PC-3 (cell line): Measurements from ENCODE around the gene C15orf40. TPM values are rescaled to one million over a fixed set of nuclear protein-coding genes. Genes with fewer than 3 reads are reported as not detected.
"Not testable (repeated sequence)": the region's sequence is repeated elsewhere in the genome, so short reads cannot be mapped to it uniquely, and the experiment has no call there.

Source experiments
- ATAC-seq: fragments of 200-7000 bp; cut with Tn5 transposase; 2 replicates; pipeline ENCODE4 v1.9.1; 2020; ENCODE audit warnings: mild to moderate bottlenecking, moderate library complexity
- BruUV-seq: library from RNA; stranded (reverse); fragments of 400-500 nt; replicated peaks from 2 replicates; lab custom pipeline; 2021; lab: Mats Ljungman, UMichigan
- CTCF ChIA-PET: fragments of 300-600 bp; sonication (Branson Sonifier 250); formaldehyde crosslinking; loops from one replicate; lab custom pipeline; 2022; ENCODE audit warnings: antibody characterized with exemption; lab: Charles Lee
- POLR2A ChIA-PET: fragments of 300-600 bp; sonication (Branson Sonifier 250); formaldehyde crosslinking; loops from one replicate; lab custom pipeline; 2022; ENCODE audit warnings: antibody characterized with exemption; ENCODE audit not compliant: unreplicated experiment; lab: Charles Lee
- DNase-seq: peaks from one replicate; pipeline ENCODE4 v3.0.0-alpha.2; 2015
- H2AFZ ChIP-seq: fragments of 300-600 bp; sonication (generic); 2 replicates; pipeline ENCODE4 v1.6.0; 2016; ENCODE audit warnings: antibody characterized with exemption, low read length
- H3F3A ChIP-seq: fragments of 300-600 bp; sonication (generic); one replicate; pipeline ENCODE4 v1.6.0; 2017; ENCODE audit warnings: antibody characterized with exemption, low read length, control low read depth, mild to moderate bottlenecking; ENCODE audit not compliant: unreplicated experiment
- H3K27ac ChIP-seq: fragments of 300-600 bp; sonication (generic); 2 replicates; pipeline ENCODE4 v1.5.1; 2016; ENCODE audit warnings: mild to moderate bottlenecking, low read length
- H3K27me3 ChIP-seq: fragments of 300-600 bp; sonication (generic); 2 replicates; pipeline ENCODE4 v1.6.1; 2016; ENCODE audit warnings: low read length, mixed read lengths
- H3K36me3 ChIP-seq: fragments of 300-600 bp; sonication (generic); 2 replicates; pipeline ENCODE4 v1.6.1; 2016; ENCODE audit warnings: low read depth, mixed run types, low read length, mixed read lengths
- H3K4me1 ChIP-seq: fragments of 300-600 bp; sonication (generic); 2 replicates; pipeline ENCODE4 v1.5.1; 2016; ENCODE audit warnings: low read length; ENCODE audit not compliant: insufficient read depth
- H3K4me2 ChIP-seq: fragments of 300-600 bp; sonication (generic); 2 replicates; pipeline ENCODE4 v1.6.0; 2016; ENCODE audit warnings: low read length
- H3K4me3 ChIP-seq: fragments of 300-600 bp; sonication (generic); 2 replicates; pipeline ENCODE4 v1.5.1; 2016; ENCODE audit warnings: mild to moderate bottlenecking, low read length, mixed read lengths
- H3K79me2 ChIP-seq: fragments of 300-600 bp; sonication (generic); 2 replicates; pipeline ENCODE4 v1.6.1; 2017; ENCODE audit warnings: low read length, mixed read lengths
- H3K9ac ChIP-seq: fragments of 300-600 bp; sonication (generic); 2 replicates; pipeline ENCODE4 v1.6.0; 2016; ENCODE audit warnings: mild to moderate bottlenecking, low read length
- H3K9me2 ChIP-seq: fragments of 300-600 bp; sonication (generic); replicated peaks from 2 replicates; pipeline ENCODE4 v1.6.1; 2016; ENCODE audit warnings: mixed run types, low read length, mixed read lengths
- H3K9me3 ChIP-seq: fragments of 300-600 bp; sonication (generic); 2 replicates; pipeline ENCODE4 v1.6.1; 2016; ENCODE audit warnings: low read length, mixed read lengths
- H4K20me1 ChIP-seq: fragments of 300-600 bp; sonication (generic); 2 replicates; pipeline ENCODE4 v1.6.1; 2016; ENCODE audit warnings: low read length, mixed read lengths
- CTCF ChIP-seq: fragments of 300-600 bp; sonication (generic); conservative IDR thresholded peaks from 2 replicates; pipeline ENCODE4 v1.5.1; 2017; ENCODE audit warnings: antibody characterized with exemption, low read depth, mild to moderate bottlenecking, low read length
- EZH2 ChIP-seq: fragments of 300-600 bp; sonication (generic); IDR thresholded peaks from one replicate; pipeline ENCODE4 v1.6.1; 2017; ENCODE audit warnings: antibody characterized with exemption, mild to moderate bottlenecking, low read length; ENCODE audit not compliant: unreplicated experiment
- EZH2phosphoT487 ChIP-seq: fragments of 300-600 bp; sonication (generic); IDR thresholded peaks from 2 replicates; pipeline ENCODE4 v1.6.1; 2018; ENCODE audit warnings: mild to moderate bottlenecking, antibody characterized with exemption, low read length, borderline replicate concordance
- intact Hi-C: fragments of 100-400 bp; cut with micrococcal nuclease; formaldehyde crosslinking; loops from 2 replicates; pipeline ENCODE4 v1.9.0; 2023
- total RNA-seq: library from RNA; depleted of rRNA; stranded (reverse); fragments of >200 nt; gene quantifications from 2 replicates; pipeline ENCODE4 v1.2.3, GENCODE V29; 2014

C15orf40 gene
- total RNA-seq, 1 experiment from 2014 or later = 25.8 TPM

- no peaks in the 10 kb centered on the region for H3F3A ChIP-seq
- intact Hi-C loops = no loop called here
- H3K4me2 ChIP-seq = peak overlapping the region; percentile 85
- ChIA-PET POLR2A (no interaction called here), CTCF (interaction anchor here (0.6 to 1.3 kb wide), 2 partner anchors 149 to 262 kb away, joined by 3 to 4 read pairs; no protein-coding TSS in a partner anchor)
- H3K27ac ChIP-seq = no peak overlapping the region
- peak overlapping the region; percentile 92 for H3K4me3 ChIP-seq
- H3K9me3 ChIP-seq = no peaks in the 10 kb centered on the region
- H3K27me3 ChIP-seq = no peaks in the 10 kb centered on the region
- peaks cover 20% of the 10 kb centered on the region for H3K4me1 ChIP-seq
- peaks cover 14% of the 10 kb centered on the region; the same call in 1 of the 2 replicates for H3K36me3 ChIP-seq
- no peak for DNase-seq
- H2AFZ ChIP-seq = peak overlapping the region; percentile 80
- peaks cover 14% of the 10 kb centered on the region for H3K79me2 ChIP-seq
- H3K9me2 ChIP-seq = no peaks in the 10 kb centered on the region
- H4K20me1 ChIP-seq = no peaks in the 10 kb centered on the region
- BruUV-seq = TSS peak; percentile 91
- H3K9ac ChIP-seq = peak overlapping the region; percentile 93
- no peak for ATAC-seq
- TF ChIP-seq EZH2phosphoT487 = no peak
- no peak for TF ChIP-seq CTCF
- no peak for TF ChIP-seq EZH2
These were observed 612 bp upstream of the C15orf40 start for GRCh38 chr15:83012076-83012426.

- intact Hi-C loops = loop anchor here (2.0 kb wide), 1 partner anchor 198 kb away; no protein-coding TSS in a partner anchor
- peak overlapping the region; percentile 44 for H3K27ac ChIP-seq
- peak overlapping the region; percentile 92 for H3K4me3 ChIP-seq
- peaks cover 14% of the 10 kb centered on the region for H3K79me2 ChIP-seq
- H3K4me2 ChIP-seq = peak overlapping the region; percentile 85
- no peaks in the 10 kb centered on the region for H3K9me2 ChIP-seq
- no peaks in the 10 kb centered on the region for H3F3A ChIP-seq
- peaks cover 20% of the 10 kb centered on the region for H3K4me1 ChIP-seq
- DNase-seq = peak; percentile 71
- H3K27me3 ChIP-seq = no peaks in the 10 kb centered on the region
- peaks cover 14% of the 10 kb centered on the region for H3K36me3 ChIP-seq
- no peaks in the 10 kb centered on the region for H3K9me3 ChIP-seq
- TSS peak; percentile 45 for BruUV-seq
- ChIA-PET CTCF (interaction anchor here (0.6 to 1.3 kb wide), 2 partner anchors 210 to 261 kb away, joined by 3 to 4 read pairs; no protein-coding TSS in a partner anchor), POLR2A (no interaction called here)
- ATAC-seq = peak; percentile 61
- TF ChIP-seq EZH2 (no peak), CTCF (peak; percentile 86)
- peak overlapping the region; percentile 80 for H2AFZ ChIP-seq
- H4K20me1 ChIP-seq = no peaks in the 10 kb centered on the region
- H3K9ac ChIP-seq = peak overlapping the region; percentile 93
These were observed 649 bp downstream of the C15orf40 start for GRCh38 chr15:83010709-83011270.

GRCh38 chr15:83000672-83001031, 10.8 kb downstream of the C15orf40 start:
- BruUV-seq, H4K20me1 ChIP-seq, H3K79me2 ChIP-seq, CTCF ChIA-PET, H3K4me3 ChIP-seq, H3K9me2 ChIP-seq, H3K9ac ChIP-seq, H3K4me2 ChIP-seq, DNase-seq, H3K4me1 ChIP-seq, H3K27ac ChIP-seq, H3K27me3 ChIP-seq, H3F3A ChIP-seq, POLR2A ChIA-PET, H3K9me3 ChIP-seq, H2AFZ ChIP-seq, H3K36me3 ChIP-seq: not testable (repeated sequence)
- ATAC-seq = peak; percentile 16; the same call in 1 of the 2 replicates
- peak; percentile 6; the same call in 1 of the 2 replicates for TF ChIP-seq CTCF
- intact Hi-C loops = loop anchor here (1.0 kb wide), 2 partner anchors 151 to 168 kb away; no protein-coding TSS in a partner anchor
